Testis (tissue), 3 donors: Measurements from ENCODE around the gene ZFYVE26. TPM values are rescaled to one million over a fixed set of nuclear protein-coding genes. Genes with fewer than 3 reads are reported as not detected.
"Not testable (repeated sequence)": the region's sequence is repeated elsewhere in the genome, so short reads cannot be mapped to it uniquely, and the experiment has no call there.

Source experiments
- DNase-seq: peaks from one replicate; pipeline ENCODE4 v3.0.0-alpha.2; 2019
- H3K27ac ChIP-seq, 2 donors: fragments of 200-600 bp; sonication (generic); one replicate each; pipeline ENCODE4 v1.5.1; 2019
- H3K27me3 ChIP-seq: fragments of 200-600 bp; sonication (generic); one replicate; pipeline ENCODE4 v1.5.1; 2019
- H3K36me3 ChIP-seq: fragments of 200-600 bp; sonication (generic); one replicate; pipeline ENCODE4 v1.5.1; 2017; ENCODE audit warnings: low read depth; ENCODE audit errors: missing control alignments
- H3K4me1 ChIP-seq: fragments of 200-600 bp; sonication (generic); one replicate; pipeline ENCODE4 v1.5.1; 2019
- H3K4me3 ChIP-seq, 2 donors: fragments of 200-600 bp; sonication (generic); one replicate each; pipeline ENCODE4 v1.5.1; 2017 to 2019
- H3K9me3 ChIP-seq: fragments of 200-600 bp; sonication (generic); one replicate; pipeline ENCODE4 v1.5.1; 2017
- POLR2A ChIP-seq: fragments of 450-650 bp; IDR thresholded peaks from one replicate; pipeline ENCODE4 v1.6.1; 2017; ENCODE audit warnings: antibody characterized with exemption, mild to moderate bottlenecking, moderate library complexity
- WGBS, 2 donors: methylation state at CpG; one replicate each; pipeline ENCODE4 v1.1.5; 2018; 5-methylcytosine and 5-hydroxymethylcytosine counted together
- intact Hi-C: fragments of 100-400 bp; cut with DNase I; formaldehyde crosslinking; loops from one replicate; pipeline ENCODE4 v1.15.1; 2023; ENCODE audit warnings: low total_unique reads
- polyA plus RNA-seq: library from polyadenylated mRNA; stranded (reverse); fragments of 350-450 nt; fragmentation: Illumina TruSeq; extraction: RNeasy Lipid Tissue Mini Kit (QIAGEN cat#74804); gene quantifications from one replicate; pipeline ENCODE4 v1.2.3, GENCODE V29; 2014; ENCODE audit warnings: low read depth, low replicate concordance; ENCODE audit not compliant: insufficient read depth
- total RNA-seq, 2 donors: library from RNA; depleted of rRNA; stranded (reverse); fragments of >200 nt; gene quantifications; one replicate each; pipeline ENCODE4 v1.2.3, GENCODE V29; 2016
- TF ChIP-seq, protein P1 (sequence below), 3 experiments: fragments of 450-650 bp in 2 of 3; fragments of 200-600 bp in 1 of 3; sonication (generic) in 1 of 3; IDR thresholded peaks; one replicate each; pipeline ENCODE4 v1.5.1; 2016 to 2019; ENCODE audit warnings: antibody characterized with exemption in 3 of 3, mild to moderate bottlenecking in 2 of 3, moderate library complexity in 1 of 3

The ZFYVE26 gene
- total and polyA plus RNA-seq, 3 donors from 2014 or later = 9.4 to 34.6 (median 32.7) TPM

DNA sequence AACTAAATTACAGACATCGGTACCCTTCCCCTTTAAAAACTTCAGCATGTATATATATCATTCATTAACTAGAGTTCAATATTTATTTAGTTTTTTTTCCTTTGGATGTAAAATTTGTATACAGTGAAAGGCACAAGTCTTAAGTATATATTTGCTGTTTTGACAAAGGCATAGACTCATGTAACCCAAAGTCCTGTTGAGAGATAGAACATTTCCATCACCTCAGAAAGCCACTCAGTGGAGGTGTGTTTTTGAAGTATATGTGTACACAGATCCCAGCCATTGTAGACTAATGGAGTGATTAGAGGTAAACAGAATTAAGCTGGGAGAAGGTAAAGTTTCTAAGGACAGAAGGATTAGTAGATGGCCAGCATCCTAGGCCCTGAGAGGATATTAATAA lies 99.3 kb downstream of the ZFYVE26 start:
- TF ChIP-seq, protein P1, sequence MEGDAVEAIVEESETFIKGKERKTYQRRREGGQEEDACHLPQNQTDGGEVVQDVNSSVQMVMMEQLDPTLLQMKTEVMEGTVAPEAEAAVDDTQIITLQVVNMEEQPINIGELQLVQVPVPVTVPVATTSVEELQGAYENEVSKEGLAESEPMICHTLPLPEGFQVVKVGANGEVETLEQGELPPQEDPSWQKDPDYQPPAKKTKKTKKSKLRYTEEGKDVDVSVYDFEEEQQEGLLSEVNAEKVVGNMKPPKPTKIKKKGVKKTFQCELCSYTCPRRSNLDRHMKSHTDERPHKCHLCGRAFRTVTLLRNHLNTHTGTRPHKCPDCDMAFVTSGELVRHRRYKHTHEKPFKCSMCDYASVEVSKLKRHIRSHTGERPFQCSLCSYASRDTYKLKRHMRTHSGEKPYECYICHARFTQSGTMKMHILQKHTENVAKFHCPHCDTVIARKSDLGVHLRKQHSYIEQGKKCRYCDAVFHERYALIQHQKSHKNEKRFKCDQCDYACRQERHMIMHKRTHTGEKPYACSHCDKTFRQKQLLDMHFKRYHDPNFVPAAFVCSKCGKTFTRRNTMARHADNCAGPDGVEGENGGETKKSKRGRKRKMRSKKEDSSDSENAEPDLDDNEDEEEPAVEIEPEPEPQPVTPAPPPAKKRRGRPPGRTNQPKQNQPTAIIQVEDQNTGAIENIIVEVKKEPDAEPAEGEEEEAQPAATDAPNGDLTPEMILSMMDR (IDR thresholded peaks at IDR 0.05) = no peak
- no peak for TF ChIP-seq POLR2A
- Histone ChIP-seq H3K27ac (no peak overlapping the region), H3K27me3 (no peaks in the 10 kb centered on the region), H3K4me3 (no peak overlapping the region), H3K36me3 (no peaks in the 10 kb centered on the region), H3K4me1 (no peaks in the 10 kb centered on the region), H3K9me3 (no peaks in the 10 kb centered on the region)
- 95 to 100% methylated on average over 1 of the region's 1 CpG for WGBS, 2 donors
- DNase-seq = no peak
- intact Hi-C loops = no loop called here

DNA sequence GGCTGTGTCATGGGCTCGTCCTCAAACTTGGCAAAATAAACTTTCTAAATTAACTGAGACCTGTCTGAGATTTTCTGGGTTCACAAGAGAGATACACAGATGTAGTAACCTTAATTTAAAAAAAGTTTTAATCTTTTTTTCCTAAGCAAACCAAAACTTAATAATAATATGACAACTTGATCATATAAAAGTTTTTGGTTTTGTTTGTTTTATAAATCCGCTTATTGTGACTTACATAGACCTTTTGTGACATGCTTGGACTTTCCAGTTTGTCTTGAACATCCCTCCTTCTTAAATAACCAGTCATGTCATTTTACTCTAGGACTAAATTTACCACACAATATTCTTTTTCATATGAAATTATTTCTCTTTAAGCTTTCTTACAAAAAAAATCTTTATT lies 106.2 kb downstream of the ZFYVE26 start:
- Histone ChIP-seq H3K4me1 (no peaks in the 10 kb centered on the region), H3K27me3 (no peaks in the 10 kb centered on the region), H3K9me3 (no peaks in the 10 kb centered on the region), H3K36me3 (no peaks in the 10 kb centered on the region), H3K27ac (no peak overlapping the region), H3K4me3 (no peak overlapping the region)
- 92 to 93% methylated on average over 2 of the region's 2 CpGs for WGBS, 2 donors
- DNase-seq = no peak
- intact Hi-C loops = no loop called here
- TF ChIP-seq, protein P1 (IDR thresholded peaks at IDR 0.05) = no peak
- no peak for TF ChIP-seq POLR2A

DNA sequence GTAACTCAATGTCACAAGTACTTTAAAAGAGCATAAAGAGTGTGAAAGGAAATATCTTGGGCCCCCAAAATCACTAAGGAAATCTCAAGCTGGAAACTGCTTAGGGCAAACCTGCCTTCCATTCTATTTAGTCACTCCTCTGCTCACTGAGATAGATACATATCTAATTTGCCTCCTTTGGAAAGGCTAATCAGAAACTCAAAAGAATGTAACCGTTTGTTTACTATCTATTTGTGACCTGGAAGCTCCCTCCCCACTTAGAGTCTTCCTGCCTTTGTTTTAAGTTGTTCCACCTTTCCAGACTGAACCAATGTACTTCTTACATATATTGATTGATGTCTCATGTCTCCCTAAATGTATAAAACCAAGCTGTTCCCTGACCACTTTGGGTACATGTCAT lies 106.6 kb downstream of the ZFYVE26 start:
- H3K36me3 ChIP-seq, DNase-seq, H3K4me1 ChIP-seq, intact Hi-C loops, H3K9me3 ChIP-seq, H3K4me3 ChIP-seq, H3K27ac ChIP-seq, H3K27me3 ChIP-seq: not testable (repeated sequence)
- WGBS, 2 donors = 68 to 76% methylated on average over 1 of the region's 1 CpG

DNA sequence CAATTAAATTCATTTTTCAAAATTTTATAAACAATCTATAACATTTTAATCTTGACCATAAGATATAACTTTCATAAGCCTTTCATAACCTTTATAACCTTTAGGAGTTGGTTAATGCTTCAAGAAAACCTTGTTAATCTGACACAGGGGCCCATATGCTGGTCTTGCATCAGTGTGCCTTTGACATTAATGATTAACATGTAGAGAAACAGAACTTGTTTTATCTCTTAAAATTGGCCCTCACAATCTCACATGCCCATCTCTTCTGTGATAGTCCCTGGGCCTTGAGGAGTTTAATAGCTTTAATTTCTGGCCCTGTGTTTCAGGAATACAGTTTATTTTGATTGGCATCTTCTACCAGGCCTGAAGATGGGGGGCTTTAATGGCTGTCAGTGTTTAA lies 107.0 kb downstream of the ZFYVE26 start:
- H3K27me3 ChIP-seq, H3K36me3 ChIP-seq, intact Hi-C loops, DNase-seq, H3K4me1 ChIP-seq, H3K27ac ChIP-seq, H3K4me3 ChIP-seq, H3K9me3 ChIP-seq: not testable (repeated sequence)

DNA sequence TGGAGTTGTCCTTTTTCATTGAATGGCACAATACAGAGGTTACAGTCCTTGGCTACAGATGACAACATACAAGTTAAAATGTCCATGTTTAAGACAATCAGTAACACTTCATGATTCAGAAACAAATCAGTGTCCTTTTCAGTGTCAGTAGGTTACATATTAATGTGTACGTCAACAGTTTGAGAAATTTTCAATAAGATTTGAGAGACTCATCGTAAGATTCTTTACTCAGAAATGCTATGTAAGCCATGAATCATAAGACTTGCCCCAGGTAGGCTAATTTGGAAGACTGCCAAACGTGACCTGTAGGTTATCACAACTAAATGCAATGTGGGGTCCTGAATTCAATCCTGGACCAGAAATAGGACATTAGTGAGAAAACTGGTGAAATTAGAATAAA lies 111.2 kb downstream of the ZFYVE26 start:
- no peaks in the 10 kb centered on the region for H3K4me1 ChIP-seq
- H3K4me3 ChIP-seq = no peak overlapping the region
- no peaks in the 10 kb centered on the region for H3K9me3 ChIP-seq
- WGBS, 2 donors = 65 to 78% methylated on average over 3 of the region's 3 CpGs
- intact Hi-C loops = no loop called here
- no peaks in the 10 kb centered on the region for H3K36me3 ChIP-seq
- no peak for DNase-seq
- no peaks in the 10 kb centered on the region for H3K27me3 ChIP-seq
- no peak overlapping the region for H3K27ac ChIP-seq
- TF ChIP-seq, protein P1 (IDR thresholded peaks at IDR 0.05) = no peak
- TF ChIP-seq POLR2A = no peak

DNA sequence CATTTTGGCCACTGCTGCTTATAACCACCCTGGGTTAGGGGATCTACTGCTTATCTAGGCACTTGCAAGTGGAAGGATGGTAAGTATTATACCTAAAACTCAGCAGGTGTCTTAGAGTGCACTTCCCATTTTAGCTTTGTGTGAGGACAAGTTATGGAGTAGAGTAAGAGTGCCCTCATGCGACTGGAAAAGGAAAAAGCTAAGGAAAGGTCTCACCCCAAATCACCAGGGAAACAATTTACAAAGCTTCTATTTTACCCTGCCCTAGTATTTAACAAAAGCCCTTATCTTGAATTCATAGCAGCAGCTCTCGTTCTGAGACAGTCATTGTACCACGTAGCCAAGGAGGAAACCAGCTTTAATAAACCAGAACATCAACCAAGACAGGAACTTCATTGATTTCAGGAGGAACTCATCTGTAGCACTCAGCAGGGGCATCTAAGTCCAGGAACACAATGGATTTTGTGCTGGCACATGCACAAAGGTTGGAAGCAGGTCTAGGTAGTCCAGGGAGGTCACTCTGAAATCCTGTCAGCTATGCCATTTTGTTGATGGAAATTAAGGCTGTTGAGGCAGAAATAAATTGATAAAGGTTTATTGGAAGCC lies 111.8 kb downstream of the ZFYVE26 start:
- WGBS, 2 donors = 23 to 31% methylated on average over 3 of the region's 3 CpGs
- DNase-seq = peak; percentile 34
- Histone ChIP-seq H3K27ac (no peak overlapping the region), H3K27me3 (no peaks in the 10 kb centered on the region), H3K9me3 (no peaks in the 10 kb centered on the region), H3K4me1 (no peaks in the 10 kb centered on the region), H3K36me3 (no peaks in the 10 kb centered on the region), H3K4me3 (no peak overlapping the region)
- no peak for TF ChIP-seq POLR2A
- TF ChIP-seq, protein P1 (IDR thresholded peaks at IDR 0.05) = peak; percentile 25 to 59 (median 56)
- intact Hi-C loops = no loop called here
